ENCODE results near the gene SDK1. TPM values are rescaled to one million over a fixed set of nuclear protein-coding genes. Genes with fewer than 3 reads are reported as not detected.

The SDK1 gene
- total and polyA plus RNA-seq, 4 donors = 0.12 to 0.47 (median 0.36) TPM

DNA sequence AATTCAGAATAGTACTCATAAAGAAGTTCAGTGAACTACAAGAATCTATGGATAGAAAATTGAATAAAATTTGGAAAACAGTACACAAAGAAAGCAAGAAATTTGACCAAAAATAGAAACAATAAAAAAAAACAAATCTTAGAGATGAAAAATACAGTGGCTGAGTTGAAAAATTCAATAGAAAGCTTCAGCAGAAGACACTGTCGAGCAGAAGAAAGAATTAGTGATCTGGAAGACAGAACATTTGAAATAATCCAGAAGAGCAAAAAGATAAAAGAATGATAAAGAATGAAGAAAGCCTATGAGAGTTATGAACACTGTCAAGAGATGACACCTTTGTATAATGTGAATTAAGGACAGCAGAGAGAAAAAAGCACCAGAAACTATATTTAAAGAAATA, 480.6 kb downstream of the SDK1 start:
- WGBS = 85% methylated on average over 1 of the region's 1 CpG
- no peak overlapping the region for H3K27ac ChIP-seq (ENCODE audit: low read depth in 1 of 2, low read length in 2 of 2)
- no peak overlapping the region for H3K4me3 ChIP-seq (ENCODE audit: low read depth in 1 of 3, low read length in 3 of 3)
- no peak for DNase-seq (ENCODE audit: low spot score)
- H3K27me3 ChIP-seq (ENCODE audit: control insufficient read depth in 4 of 4, insufficient read depth in 4 of 4, low read length in 3 of 4) = no peaks in the 10 kb centered on the region
- no peak for TF ChIP-seq YY1 (IDR thresholded peaks at IDR 0.05)
- TF ChIP-seq GABPA (IDR thresholded peaks at IDR 0.05 in 1 of 2, conservative IDR thresholded peaks at IDR 0.05 in 1 of 2) = no peak
- TF ChIP-seq NR2F2 (IDR thresholded peaks at IDR 0.05) = no peak
- TF ChIP-seq FOXA2 (IDR thresholded peaks at IDR 0.05) = no peak
- no peak for TF ChIP-seq SP1 (IDR thresholded peaks at IDR 0.05)
- H3K9ac ChIP-seq (ENCODE audit: low read depth in 1 of 2, low read length in 2 of 2) = no peak overlapping the region
- no peaks in the 10 kb centered on the region for H3K4me1 ChIP-seq (ENCODE audit: control insufficient read depth in 4 of 4, insufficient read depth in 4 of 4, low read length in 3 of 4)
- no peaks in the 10 kb centered on the region for H3K36me3 ChIP-seq (ENCODE audit: control insufficient read depth in 4 of 4, insufficient read depth in 3 of 4, low read depth in 1 of 4, low read length in 3 of 4)
- peaks cover 3 to 11% (median 8%) of the 10 kb centered on the region in 4 donors for H3K9me3 ChIP-seq (ENCODE audit: control insufficient read depth in 4 of 4, low read length in 3 of 4)

- TF ChIP-seq RAD21 (IDR thresholded peaks at IDR 0.05) = peak in 1 of 2 donors; percentile 23
- TF ChIP-seq FOXA1 (IDR thresholded peaks at IDR 0.05) = no peak
Measured at GRCh38 chr7:3787717-3788264, 486.7 kb downstream of the SDK1 start.

GRCh38 chr7:3790803-3791202, 489.8 kb downstream of the SDK1 start:
- no peaks in the 10 kb centered on the region for H3K36me3 ChIP-seq (ENCODE audit: control insufficient read depth in 4 of 4, insufficient read depth in 3 of 4, low read depth in 1 of 4, low read length in 3 of 4)
- WGBS = 88% methylated on average over 2 of the region's 2 CpGs
- H3K9ac ChIP-seq (ENCODE audit: low read depth in 1 of 2, low read length in 2 of 2) = no peak overlapping the region
- no peaks in the 10 kb centered on the region for H3K9me3 ChIP-seq (ENCODE audit: control insufficient read depth in 4 of 4, low read length in 3 of 4)
- H3K27ac ChIP-seq (ENCODE audit: low read depth in 1 of 2, low read length in 2 of 2) = no peak overlapping the region
- no peak for DNase-seq (ENCODE audit: low spot score)
- no peaks in the 10 kb centered on the region for H3K4me1 ChIP-seq (ENCODE audit: control insufficient read depth in 4 of 4, insufficient read depth in 4 of 4, low read length in 3 of 4)
- no peak overlapping the region for H3K4me3 ChIP-seq (ENCODE audit: low read depth in 1 of 3, low read length in 3 of 3)
- H3K27me3 ChIP-seq (ENCODE audit: control insufficient read depth in 4 of 4, insufficient read depth in 4 of 4, low read length in 3 of 4) = peaks cover 0 to 3% (median 0%) of the 10 kb centered on the region in 4 donors
- no peak for TF ChIP-seq JUND (IDR thresholded peaks at IDR 0.05)
- no peak for TF ChIP-seq YY1 (IDR thresholded peaks at IDR 0.05)
- TF ChIP-seq EGR1 (IDR thresholded peaks at IDR 0.05; ENCODE audit: low read depth in 2 of 2) = no peak
- TF ChIP-seq, protein P1, sequence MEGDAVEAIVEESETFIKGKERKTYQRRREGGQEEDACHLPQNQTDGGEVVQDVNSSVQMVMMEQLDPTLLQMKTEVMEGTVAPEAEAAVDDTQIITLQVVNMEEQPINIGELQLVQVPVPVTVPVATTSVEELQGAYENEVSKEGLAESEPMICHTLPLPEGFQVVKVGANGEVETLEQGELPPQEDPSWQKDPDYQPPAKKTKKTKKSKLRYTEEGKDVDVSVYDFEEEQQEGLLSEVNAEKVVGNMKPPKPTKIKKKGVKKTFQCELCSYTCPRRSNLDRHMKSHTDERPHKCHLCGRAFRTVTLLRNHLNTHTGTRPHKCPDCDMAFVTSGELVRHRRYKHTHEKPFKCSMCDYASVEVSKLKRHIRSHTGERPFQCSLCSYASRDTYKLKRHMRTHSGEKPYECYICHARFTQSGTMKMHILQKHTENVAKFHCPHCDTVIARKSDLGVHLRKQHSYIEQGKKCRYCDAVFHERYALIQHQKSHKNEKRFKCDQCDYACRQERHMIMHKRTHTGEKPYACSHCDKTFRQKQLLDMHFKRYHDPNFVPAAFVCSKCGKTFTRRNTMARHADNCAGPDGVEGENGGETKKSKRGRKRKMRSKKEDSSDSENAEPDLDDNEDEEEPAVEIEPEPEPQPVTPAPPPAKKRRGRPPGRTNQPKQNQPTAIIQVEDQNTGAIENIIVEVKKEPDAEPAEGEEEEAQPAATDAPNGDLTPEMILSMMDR (IDR thresholded peaks at IDR 0.05; ENCODE audit: low read depth, low read length, missing input control) = no peak
- no peak for TF ChIP-seq FOXA1 (IDR thresholded peaks at IDR 0.05)
- no peak for TF ChIP-seq MAX (IDR thresholded peaks at IDR 0.05)
- no peak for TF ChIP-seq ZBTB33 (IDR thresholded peaks at IDR 0.05)
- TF ChIP-seq SP1 (IDR thresholded peaks at IDR 0.05) = no peak

More at GRCh38 chr7:3787717-3788264, 486.7 kb downstream of the SDK1 start:
- no peak overlapping the region for H3K27ac ChIP-seq (ENCODE audit: low read depth in 1 of 2, low read length in 2 of 2)
- no peak overlapping the region for H3K9ac ChIP-seq (ENCODE audit: low read depth in 1 of 2, low read length in 2 of 2)
- peaks cover 0 to 2% (median 0%) of the 10 kb centered on the region in 4 donors for H3K9me3 ChIP-seq (ENCODE audit: control insufficient read depth in 4 of 4, low read length in 3 of 4)
- no peak overlapping the region for H3K4me3 ChIP-seq (ENCODE audit: low read depth in 1 of 3, low read length in 3 of 3)
- no peaks in the 10 kb centered on the region for H3K36me3 ChIP-seq (ENCODE audit: control insufficient read depth in 4 of 4, insufficient read depth in 3 of 4, low read depth in 1 of 4, low read length in 3 of 4)
- WGBS = 53% methylated on average over 15 of the region's 15 CpGs
- DNase-seq (ENCODE audit: low spot score) = no peak
- no peaks in the 10 kb centered on the region for H3K4me1 ChIP-seq (ENCODE audit: control insufficient read depth in 4 of 4, insufficient read depth in 4 of 4, low read length in 3 of 4)
- H3K27me3 ChIP-seq (ENCODE audit: control insufficient read depth in 4 of 4, insufficient read depth in 4 of 4, low read length in 3 of 4) = peaks cover 0 to 3% (median 0%) of the 10 kb centered on the region in 4 donors

Measured in liver (tissue), 9 donors.